GM12801 (cell line): Measurements from ENCODE around the gene PLEKHJ1.

Source experiments
- CTCF ChIP-seq: IDR thresholded peaks from one replicate; pipeline ENCODE4 v1.5.1; 2011; ENCODE audit warnings: control low read depth; ENCODE audit not compliant: insufficient read length; ENCODE audit errors: extremely low read depth

PLEKHJ1 gene

GRCh38 chr19:2245273-2245672, 9.1 kb upstream of the PLEKHJ1 start:
- TF ChIP-seq CTCF: no peak

GRCh38 chr19:2244486-2244885, 8.4 kb upstream of the PLEKHJ1 start:
- TF ChIP-seq CTCF: no peak

GRCh38 chr19:2244125-2244411, 7.9 kb upstream of the PLEKHJ1 start:
- TF ChIP-seq CTCF: no peak

- TF ChIP-seq CTCF: no peak
These were observed 7.4 kb upstream of the PLEKHJ1 start for GRCh38 chr19:2243274-2244124.

GRCh38 chr19:2242816-2243215, 6.7 kb upstream of the PLEKHJ1 start:
- TF ChIP-seq CTCF: no peak

GRCh38 chr19:2242092-2242537, 6.0 kb upstream of the PLEKHJ1 start:
- no peak for TF ChIP-seq CTCF

- no peak for TF ChIP-seq CTCF
These were observed 5.0 kb upstream of the PLEKHJ1 start for GRCh38 chr19:2240881-2241760.
